ENCODE results near the gene KIF7. TPM values are rescaled to one million over a fixed set of nuclear protein-coding genes. Genes with fewer than 3 reads are reported as not detected.

KIF7 gene
- total RNA-seq, 4 donors from 2014 or later: 17.0 to 26.3 (median 18.3) TPM

GRCh38 chr15:89680282-89680873, 25.1 kb upstream of the KIF7 start:
- H3K4me3 ChIP-seq: no peak overlapping the region
- H3K36me3 ChIP-seq: peaks cover 0 to 27% of the 10 kb centered on the region in 2 donors
- H3K27ac ChIP-seq: peak overlapping the region; percentile 70 to 86 (median 80)
- TF ChIP-seq EP300 (IDR thresholded peaks at IDR 0.05): no peak
- TF ChIP-seq POLR2AphosphoS5 (IDR thresholded peaks at IDR 0.05): peak; percentile 88
- no peak for TF ChIP-seq POLR2A (IDR thresholded peaks at IDR 0.05)
- TF ChIP-seq, protein P1, sequence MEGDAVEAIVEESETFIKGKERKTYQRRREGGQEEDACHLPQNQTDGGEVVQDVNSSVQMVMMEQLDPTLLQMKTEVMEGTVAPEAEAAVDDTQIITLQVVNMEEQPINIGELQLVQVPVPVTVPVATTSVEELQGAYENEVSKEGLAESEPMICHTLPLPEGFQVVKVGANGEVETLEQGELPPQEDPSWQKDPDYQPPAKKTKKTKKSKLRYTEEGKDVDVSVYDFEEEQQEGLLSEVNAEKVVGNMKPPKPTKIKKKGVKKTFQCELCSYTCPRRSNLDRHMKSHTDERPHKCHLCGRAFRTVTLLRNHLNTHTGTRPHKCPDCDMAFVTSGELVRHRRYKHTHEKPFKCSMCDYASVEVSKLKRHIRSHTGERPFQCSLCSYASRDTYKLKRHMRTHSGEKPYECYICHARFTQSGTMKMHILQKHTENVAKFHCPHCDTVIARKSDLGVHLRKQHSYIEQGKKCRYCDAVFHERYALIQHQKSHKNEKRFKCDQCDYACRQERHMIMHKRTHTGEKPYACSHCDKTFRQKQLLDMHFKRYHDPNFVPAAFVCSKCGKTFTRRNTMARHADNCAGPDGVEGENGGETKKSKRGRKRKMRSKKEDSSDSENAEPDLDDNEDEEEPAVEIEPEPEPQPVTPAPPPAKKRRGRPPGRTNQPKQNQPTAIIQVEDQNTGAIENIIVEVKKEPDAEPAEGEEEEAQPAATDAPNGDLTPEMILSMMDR (IDR thresholded peaks at IDR 0.05): no peak
- ATAC-seq: peak; percentile 98
- no peaks in the 10 kb centered on the region for H3K9me3 ChIP-seq
- H3K27me3 ChIP-seq: no peaks in the 10 kb centered on the region
- WGBS, 2 donors (ENCODE audit: low coverage in 1 of 2): 32 to 46% methylated on average over 4 to 5 of the region's 5 CpGs
- peaks cover 11 to 31% (median 14%) of the 10 kb centered on the region in 3 donors for H3K4me1 ChIP-seq

DNA sequence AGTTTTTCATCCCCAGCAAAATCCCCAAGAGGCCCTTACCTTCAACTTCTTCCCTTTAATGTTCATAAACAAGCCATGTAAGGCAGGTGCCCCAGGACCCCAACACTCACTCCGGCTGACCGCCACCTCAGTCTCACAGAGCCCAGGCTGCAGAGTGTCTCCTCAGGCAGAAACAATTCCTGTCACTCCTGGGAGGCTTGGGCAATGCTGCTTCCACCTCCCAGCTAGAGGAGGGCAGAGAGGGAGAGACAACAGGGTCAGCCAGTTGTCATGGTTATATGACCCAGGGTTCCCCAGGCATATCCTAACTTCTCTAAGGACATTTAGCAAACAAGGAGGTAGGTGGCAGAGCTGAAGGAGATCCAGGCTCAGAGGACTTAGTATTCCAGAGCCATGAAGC, 23.9 kb upstream of the KIF7 start, which contains the start of gene PLIN1:
PLIN1 (minus strand) TSS at position 156 of the 400 bp plus-strand sequence. CDS start 1,878 bp downstream, outside the sequence.
- Histone ChIP-seq H3K9me3 (no peaks in the 10 kb centered on the region), H3K27me3 (no peaks in the 10 kb centered on the region), H3K4me1 (peaks cover 11 to 31% (median 14%) of the 10 kb centered on the region in 3 donors), H3K27ac (peak within 1 kb of the TSS; percentile 70 to 86 (median 80)), H3K36me3 (peaks cover 0 to 17% of the 10 kb centered on the region in 2 donors), H3K4me3 (no peak within 1 kb of the TSS)
- WGBS, 2 donors (ENCODE audit: low coverage in 1 of 2): 90 to 100% methylated on average over 2 of the region's 2 CpGs
- TF ChIP-seq, protein P1 (IDR thresholded peaks at IDR 0.05): no peak
- no peak for TF ChIP-seq POLR2AphosphoS5 (IDR thresholded peaks at IDR 0.05)
- TF ChIP-seq POLR2A (IDR thresholded peaks at IDR 0.05): no peak
- no peak for TF ChIP-seq EP300 (IDR thresholded peaks at IDR 0.05)
- no peak for ATAC-seq

DNA sequence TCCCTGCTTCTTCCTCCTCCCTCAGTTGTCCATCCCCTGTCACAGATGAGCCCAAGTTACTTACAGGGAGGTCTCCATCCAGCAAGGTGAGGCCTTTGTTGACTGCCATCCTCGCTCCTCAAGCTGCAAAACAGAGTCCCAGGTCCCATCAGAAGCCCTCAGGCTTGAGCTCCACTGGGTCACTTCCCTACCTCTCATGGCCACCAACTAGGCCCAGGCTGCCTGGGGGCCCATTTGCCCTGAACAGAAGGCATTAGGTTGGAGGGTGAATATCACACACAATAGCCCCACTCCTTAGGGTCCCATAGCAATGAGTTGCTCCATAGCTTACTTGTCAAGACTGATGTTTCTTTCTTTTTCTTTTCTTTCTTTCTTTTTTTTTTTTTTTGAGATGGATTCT, 22.1 kb upstream of the KIF7 start:
- no peaks in the 10 kb centered on the region for H3K9me3 ChIP-seq
- no peak overlapping the region for H3K27ac ChIP-seq
- H3K4me1 ChIP-seq: peaks cover 14 to 41% (median 14%) of the 10 kb centered on the region in 3 donors
- H3K27me3 ChIP-seq: no peaks in the 10 kb centered on the region
- H3K4me3 ChIP-seq: no peak overlapping the region
- WGBS, 2 donors (ENCODE audit: low coverage in 1 of 2): no CpG with 5 or more reads among the region's 1 CpG
- TF ChIP-seq POLR2A (IDR thresholded peaks at IDR 0.05) (no peak), EP300 (IDR thresholded peaks at IDR 0.05) (no peak), POLR2AphosphoS5 (IDR thresholded peaks at IDR 0.05) (no peak)
- TF ChIP-seq, protein P1 (IDR thresholded peaks at IDR 0.05): no peak
- ATAC-seq: no peak
- no peaks in the 10 kb centered on the region for H3K36me3 ChIP-seq

- Histone ChIP-seq H3K27ac (no peak overlapping the region), H3K9me3 (no peaks in the 10 kb centered on the region), H3K36me3 (no peaks in the 10 kb centered on the region), H3K27me3 (no peaks in the 10 kb centered on the region), H3K4me3 (no peak overlapping the region), H3K4me1 (peaks cover 4 to 34% (median 13%) of the 10 kb centered on the region in 3 donors)
- 76 to 81% methylated on average over 3 to 6 of the region's 6 CpGs for WGBS, 2 donors (ENCODE audit: low coverage in 1 of 2)
- TF ChIP-seq EP300 (IDR thresholded peaks at IDR 0.05) (no peak), POLR2A (IDR thresholded peaks at IDR 0.05) (no peak), POLR2AphosphoS5 (IDR thresholded peaks at IDR 0.05) (no peak)
- TF ChIP-seq, protein P1 (IDR thresholded peaks at IDR 0.05): no peak
- ATAC-seq: no peak
Measured at GRCh38 chr15:89675606-89676005, 20.3 kb upstream of the KIF7 start.

DNA sequence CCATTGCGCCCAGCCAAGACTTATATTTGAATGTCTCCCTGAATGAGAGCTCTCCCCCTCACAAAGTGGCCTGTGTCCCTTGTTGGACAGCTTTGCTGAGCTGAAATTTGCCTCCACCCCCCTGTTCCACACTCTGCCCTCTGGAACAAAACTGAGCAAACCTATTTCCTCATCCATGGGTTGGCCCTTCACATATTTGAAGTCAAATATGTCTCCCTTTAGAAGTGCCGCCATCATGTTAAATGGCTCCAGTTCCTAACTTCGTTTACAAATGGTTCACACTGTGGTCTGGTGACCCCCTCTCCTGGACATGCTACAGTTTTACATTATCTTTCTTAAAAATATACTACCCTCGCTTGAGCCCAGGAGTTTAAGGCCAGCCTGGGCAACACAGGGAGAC, 19.3 kb upstream of the KIF7 start:
- Histone ChIP-seq H3K27me3 (no peaks in the 10 kb centered on the region), H3K4me3 (no peak overlapping the region), H3K36me3 (no peaks in the 10 kb centered on the region), H3K27ac (no peak overlapping the region), H3K4me1 (peaks cover 0 to 23% (median 7%) of the 10 kb centered on the region in 3 donors), H3K9me3 (no peaks in the 10 kb centered on the region)
- TF ChIP-seq, protein P1 (IDR thresholded peaks at IDR 0.05): no peak
- TF ChIP-seq POLR2AphosphoS5 (IDR thresholded peaks at IDR 0.05): no peak
- TF ChIP-seq POLR2A (IDR thresholded peaks at IDR 0.05): no peak
- no peak for TF ChIP-seq EP300 (IDR thresholded peaks at IDR 0.05)
- no peak for ATAC-seq
- WGBS, 2 donors (ENCODE audit: low coverage in 1 of 2): 51 to 79% methylated on average over 3 of the region's 4 CpGs
